Ishikawa (cell line): ENCODE measurements around the gene SUSD6.

Experiments used
- CEBPB ChIP-seq: IDR thresholded peaks from 2 replicates; pipeline ENCODE4 v1.6.1; 2012
- CREB1 ChIP-seq: IDR thresholded peaks from 2 replicates; pipeline ENCODE4 v1.6.1; 2012; ENCODE audit warnings: low read depth
- EGR1 ChIP-seq: IDR thresholded peaks from 2 replicates; pipeline ENCODE4 v1.6.1; 2012
- EP300 ChIP-seq: IDR thresholded peaks from 2 replicates; pipeline ENCODE4 v1.6.1; 2012; ENCODE audit warnings: borderline replicate concordance
- FOXM1 ChIP-seq: IDR thresholded peaks from 2 replicates; pipeline ENCODE4 v1.6.1; 2012; ENCODE audit warnings: low read depth, borderline replicate concordance
- NFIC ChIP-seq: IDR thresholded peaks from 2 replicates; pipeline ENCODE4 v1.6.1; 2012
- RAD21 ChIP-seq: IDR thresholded peaks from 2 replicates; pipeline ENCODE4 v1.6.1; 2012; ENCODE audit warnings: low read depth
- TAF1 ChIP-seq: IDR thresholded peaks from 2 replicates; pipeline ENCODE4 v1.6.1; 2012; ENCODE audit warnings: low read depth, mild to moderate bottlenecking
- TCF12 ChIP-seq: IDR thresholded peaks from 2 replicates; pipeline ENCODE4 v1.6.1; 2012; ENCODE audit warnings: low read depth
- TEAD4 ChIP-seq: IDR thresholded peaks from 2 replicates; pipeline ENCODE4 v1.6.1; 2012
- YY1 ChIP-seq: IDR thresholded peaks from 2 replicates; pipeline ENCODE4 v1.6.1; 2012; ENCODE audit warnings: low read depth
- ZBTB7A ChIP-seq: IDR thresholded peaks from 2 replicates; pipeline ENCODE4 v1.6.1; 2012; ENCODE audit warnings: low read depth
- TF ChIP-seq, protein P1 (sequence below): IDR thresholded peaks from 2 replicates; pipeline ENCODE4 v1.6.1; 2012
- TF ChIP-seq, protein P2 (sequence below): IDR thresholded peaks from 2 replicates; pipeline ENCODE4 v1.6.1; 2012
- TF ChIP-seq, protein P3 (sequence below): IDR thresholded peaks from 2 replicates; pipeline ENCODE4 v1.6.1; 2012; ENCODE audit warnings: low read depth, mild to moderate bottlenecking

The SUSD6 gene, protein sequence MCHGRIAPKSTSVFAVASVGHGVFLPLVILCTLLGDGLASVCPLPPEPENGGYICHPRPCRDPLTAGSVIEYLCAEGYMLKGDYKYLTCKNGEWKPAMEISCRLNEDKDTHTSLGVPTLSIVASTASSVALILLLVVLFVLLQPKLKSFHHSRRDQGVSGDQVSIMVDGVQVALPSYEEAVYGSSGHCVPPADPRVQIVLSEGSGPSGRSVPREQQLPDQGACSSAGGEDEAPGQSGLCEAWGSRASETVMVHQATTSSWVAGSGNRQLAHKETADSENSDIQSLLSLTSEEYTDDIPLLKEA

DNA sequence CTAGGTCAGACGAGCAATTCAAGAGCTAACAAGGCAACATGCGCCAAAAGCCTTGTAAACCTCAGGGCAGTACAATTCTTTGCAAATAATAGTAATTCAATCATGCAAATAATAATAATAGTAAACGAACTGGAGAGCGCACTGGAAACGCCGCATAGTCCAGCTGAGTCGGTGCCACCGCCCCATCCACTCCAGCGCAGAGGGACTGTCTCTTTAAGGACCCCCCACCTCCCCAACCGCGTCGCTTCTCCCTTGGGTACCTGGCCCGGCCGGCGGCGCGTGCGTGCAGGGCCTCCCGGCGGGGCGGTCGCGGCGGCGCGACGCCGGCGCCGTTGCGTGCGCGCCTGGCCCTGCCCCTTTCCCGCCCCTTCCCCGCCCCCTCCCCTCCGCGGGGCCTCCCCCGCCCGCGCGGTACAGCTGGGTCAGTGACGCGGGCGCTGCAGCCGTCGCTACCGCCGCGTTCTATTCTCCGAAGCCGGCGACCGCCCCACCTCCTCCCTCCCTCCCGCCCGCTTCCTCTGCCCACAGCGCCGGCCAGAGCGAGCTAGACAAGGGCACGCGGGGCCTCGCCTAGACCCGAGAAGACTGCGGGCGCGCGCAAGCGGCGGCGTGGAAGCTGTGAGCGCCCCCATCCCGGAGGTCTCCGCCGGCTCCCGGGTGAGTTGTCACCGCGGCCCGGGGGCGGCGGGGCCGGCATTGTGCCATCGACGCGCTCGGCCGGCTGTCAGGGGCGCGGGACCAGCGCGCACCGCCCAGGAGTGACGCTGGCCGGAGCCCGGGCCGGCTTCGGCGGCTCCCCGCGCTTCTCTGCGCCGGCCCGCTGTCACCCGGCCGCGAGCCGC is at the start of gene SUSD6:
Gene SUSD6, plus strand, starts transcription at position 425 of the 842 bp plus-strand sequence. CDS start 46,997 bp downstream, outside the sequence.
- TF ChIP-seq TCF12 (no peak; the same call in 1 of the 2 replicates), RAD21 (no peak), EGR1 (no peak), ZBTB7A (no peak), CEBPB (no peak), NFIC (no peak; the same call in 1 of the 2 replicates), TEAD4 (no peak), CREB1 (0 out of 2 replicates have a peak, but pooled peaks have one; percentile 24), FOXM1 (no peak), EP300 (no peak), YY1 (no peak), TAF1 (no peak; the same call in 1 of the 2 replicates)
- TF ChIP-seq, protein P1, sequence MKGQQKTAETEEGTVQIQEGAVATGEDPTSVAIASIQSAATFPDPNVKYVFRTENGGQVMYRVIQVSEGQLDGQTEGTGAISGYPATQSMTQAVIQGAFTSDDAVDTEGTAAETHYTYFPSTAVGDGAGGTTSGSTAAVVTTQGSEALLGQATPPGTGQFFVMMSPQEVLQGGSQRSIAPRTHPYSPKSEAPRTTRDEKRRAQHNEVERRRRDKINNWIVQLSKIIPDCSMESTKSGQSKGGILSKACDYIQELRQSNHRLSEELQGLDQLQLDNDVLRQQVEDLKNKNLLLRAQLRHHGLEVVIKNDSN: no peak
- TF ChIP-seq, protein P2, sequence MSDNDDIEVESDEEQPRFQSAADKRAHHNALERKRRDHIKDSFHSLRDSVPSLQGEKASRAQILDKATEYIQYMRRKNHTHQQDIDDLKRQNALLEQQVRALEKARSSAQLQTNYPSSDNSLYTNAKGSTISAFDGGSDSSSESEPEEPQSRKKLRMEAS: peak; percentile 72
- TF ChIP-seq, protein P3, sequence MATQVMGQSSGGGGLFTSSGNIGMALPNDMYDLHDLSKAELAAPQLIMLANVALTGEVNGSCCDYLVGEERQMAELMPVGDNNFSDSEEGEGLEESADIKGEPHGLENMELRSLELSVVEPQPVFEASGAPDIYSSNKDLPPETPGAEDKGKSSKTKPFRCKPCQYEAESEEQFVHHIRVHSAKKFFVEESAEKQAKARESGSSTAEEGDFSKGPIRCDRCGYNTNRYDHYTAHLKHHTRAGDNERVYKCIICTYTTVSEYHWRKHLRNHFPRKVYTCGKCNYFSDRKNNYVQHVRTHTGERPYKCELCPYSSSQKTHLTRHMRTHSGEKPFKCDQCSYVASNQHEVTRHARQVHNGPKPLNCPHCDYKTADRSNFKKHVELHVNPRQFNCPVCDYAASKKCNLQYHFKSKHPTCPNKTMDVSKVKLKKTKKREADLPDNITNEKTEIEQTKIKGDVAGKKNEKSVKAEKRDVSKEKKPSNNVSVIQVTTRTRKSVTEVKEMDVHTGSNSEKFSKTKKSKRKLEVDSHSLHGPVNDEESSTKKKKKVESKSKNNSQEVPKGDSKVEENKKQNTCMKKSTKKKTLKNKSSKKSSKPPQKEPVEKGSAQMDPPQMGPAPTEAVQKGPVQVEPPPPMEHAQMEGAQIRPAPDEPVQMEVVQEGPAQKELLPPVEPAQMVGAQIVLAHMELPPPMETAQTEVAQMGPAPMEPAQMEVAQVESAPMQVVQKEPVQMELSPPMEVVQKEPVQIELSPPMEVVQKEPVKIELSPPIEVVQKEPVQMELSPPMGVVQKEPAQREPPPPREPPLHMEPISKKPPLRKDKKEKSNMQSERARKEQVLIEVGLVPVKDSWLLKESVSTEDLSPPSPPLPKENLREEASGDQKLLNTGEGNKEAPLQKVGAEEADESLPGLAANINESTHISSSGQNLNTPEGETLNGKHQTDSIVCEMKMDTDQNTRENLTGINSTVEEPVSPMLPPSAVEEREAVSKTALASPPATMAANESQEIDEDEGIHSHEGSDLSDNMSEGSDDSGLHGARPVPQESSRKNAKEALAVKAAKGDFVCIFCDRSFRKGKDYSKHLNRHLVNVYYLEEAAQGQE: no peak

DNA sequence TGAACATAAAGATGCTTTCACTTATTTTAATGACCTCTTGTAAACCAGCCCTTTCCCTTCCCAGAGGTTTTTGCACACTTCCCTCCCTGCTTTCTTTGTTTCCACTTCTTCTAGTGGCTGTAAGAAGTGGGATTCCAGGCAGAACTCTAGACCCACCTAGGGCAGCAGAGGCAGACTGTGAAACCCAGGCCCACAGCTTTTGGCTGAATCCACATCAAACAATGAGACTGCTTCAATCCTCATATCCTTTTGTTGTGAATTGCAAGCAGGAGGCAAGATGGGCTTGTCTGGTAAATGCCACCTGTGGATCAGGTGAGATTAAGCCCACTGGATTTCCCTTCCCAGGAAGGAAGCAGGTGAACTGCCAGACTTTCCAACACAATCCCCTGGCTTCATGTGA is 49.5 kb upstream of the SUSD6 start:
- TF ChIP-seq RAD21: no peak
- TF ChIP-seq TCF12: no peak
- TF ChIP-seq YY1: no peak
- TF ChIP-seq TEAD4: no peak
- TF ChIP-seq, protein P3: no peak
- no peak for TF ChIP-seq CREB1
- TF ChIP-seq, protein P2: no peak
- no peak for TF ChIP-seq ZBTB7A
- TF ChIP-seq FOXM1: no peak
- TF ChIP-seq, protein P1: no peak
- TF ChIP-seq CEBPB: no peak
- TF ChIP-seq EGR1: no peak
- TF ChIP-seq EP300: no peak
- TF ChIP-seq TAF1: no peak
- no peak for TF ChIP-seq NFIC

DNA sequence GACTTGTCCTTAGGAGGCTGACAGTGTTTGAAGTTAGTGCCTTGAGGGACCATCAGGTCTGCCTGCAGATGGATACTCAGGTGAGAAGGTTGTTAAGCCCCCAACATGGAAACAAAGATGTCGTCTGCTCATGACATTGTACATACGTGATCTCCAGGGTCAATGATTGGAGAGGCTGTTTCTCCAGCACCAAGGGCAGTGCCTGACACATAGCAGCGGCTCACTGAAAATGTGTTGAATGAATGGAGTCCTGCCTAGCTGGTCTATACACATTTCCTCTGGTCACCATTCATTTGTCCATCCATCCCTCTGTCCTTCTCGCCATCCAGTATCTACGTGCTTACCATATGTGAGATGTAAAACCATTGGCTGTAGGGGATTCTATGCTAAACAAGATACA is 43.8 kb upstream of the SUSD6 start:
- no peak for TF ChIP-seq TEAD4
- TF ChIP-seq FOXM1: no peak
- TF ChIP-seq, protein P3: peak; percentile 75

DNA sequence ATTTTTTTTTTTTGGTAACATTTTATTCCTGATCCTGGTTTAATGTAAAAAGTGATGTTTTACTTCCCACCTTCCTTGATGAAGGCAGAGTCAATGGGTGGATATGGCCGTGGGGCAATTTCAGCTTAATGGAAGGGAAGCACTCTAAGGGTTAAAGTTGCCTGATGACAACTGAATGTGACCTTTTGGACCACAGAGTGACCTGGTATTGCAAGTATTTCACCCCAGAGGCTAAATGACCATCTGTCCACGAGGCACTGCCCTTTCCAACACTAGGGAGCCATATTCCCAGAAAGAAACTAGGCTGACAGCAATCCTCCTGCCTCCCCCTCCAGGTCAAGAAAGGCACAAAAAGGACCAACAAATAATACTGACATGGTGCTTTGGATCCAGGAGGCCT is 41.5 kb upstream of the SUSD6 start:
- TF ChIP-seq TCF12 (no peak), TEAD4 (no peak), ZBTB7A (no peak), TAF1 (no peak), YY1 (no peak), FOXM1 (no peak), CREB1 (no peak), EP300 (no peak), RAD21 (no peak), EGR1 (no peak), CEBPB (no peak), NFIC (no peak)
- TF ChIP-seq, protein P1: no peak
- TF ChIP-seq, protein P3: no peak
- TF ChIP-seq, protein P2: no peak
